ENCODE results near the gene POFUT2.

Gene POFUT2

DNA sequence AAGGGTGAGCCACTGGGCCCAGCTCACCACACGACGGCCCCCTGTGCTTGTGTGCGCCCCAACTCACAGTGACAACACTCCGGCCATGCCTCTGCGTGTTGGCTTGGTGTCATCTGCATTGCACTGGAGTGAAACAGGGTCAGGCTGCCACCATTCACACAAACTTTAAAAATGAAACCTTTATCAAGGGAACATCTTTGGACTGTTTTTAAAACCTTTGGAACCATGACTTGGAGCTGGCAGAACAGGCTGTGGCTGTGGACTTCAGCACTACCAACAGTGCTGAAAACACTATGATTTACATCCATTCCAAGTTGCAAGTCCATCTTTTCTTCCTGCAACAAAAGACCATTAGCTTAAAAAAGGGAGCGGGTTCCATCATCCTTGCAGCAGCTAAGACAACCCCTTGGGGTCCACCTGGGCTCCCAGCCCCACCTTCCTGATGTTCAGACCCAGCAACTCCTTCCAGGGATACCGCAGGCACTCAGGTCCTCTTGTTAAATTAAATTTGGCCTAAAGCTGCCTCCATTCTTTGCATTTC is 25.6 kb downstream of the POFUT2 start:
- DNase-seq = no peak

DNA sequence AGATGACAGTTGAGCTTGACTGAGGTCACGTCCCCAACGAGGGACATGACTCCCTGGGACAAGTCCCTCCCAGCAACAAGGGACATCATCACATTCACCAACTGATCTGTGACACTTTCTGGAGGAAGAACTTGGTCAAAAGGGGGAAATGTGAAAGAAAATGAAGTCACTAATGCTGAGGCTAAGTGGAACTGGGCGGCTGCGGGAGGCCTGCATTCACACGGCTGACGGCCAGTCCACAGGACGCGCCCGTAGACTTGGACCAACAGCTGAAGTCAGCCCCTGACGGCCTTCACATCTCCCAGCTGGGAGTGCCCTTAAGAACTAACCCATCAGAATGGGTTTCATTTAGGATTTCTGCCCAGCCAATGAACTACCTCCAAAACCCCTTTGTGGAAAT is 26.6 kb downstream of the POFUT2 start:
- DNase-seq = no peak

DNA sequence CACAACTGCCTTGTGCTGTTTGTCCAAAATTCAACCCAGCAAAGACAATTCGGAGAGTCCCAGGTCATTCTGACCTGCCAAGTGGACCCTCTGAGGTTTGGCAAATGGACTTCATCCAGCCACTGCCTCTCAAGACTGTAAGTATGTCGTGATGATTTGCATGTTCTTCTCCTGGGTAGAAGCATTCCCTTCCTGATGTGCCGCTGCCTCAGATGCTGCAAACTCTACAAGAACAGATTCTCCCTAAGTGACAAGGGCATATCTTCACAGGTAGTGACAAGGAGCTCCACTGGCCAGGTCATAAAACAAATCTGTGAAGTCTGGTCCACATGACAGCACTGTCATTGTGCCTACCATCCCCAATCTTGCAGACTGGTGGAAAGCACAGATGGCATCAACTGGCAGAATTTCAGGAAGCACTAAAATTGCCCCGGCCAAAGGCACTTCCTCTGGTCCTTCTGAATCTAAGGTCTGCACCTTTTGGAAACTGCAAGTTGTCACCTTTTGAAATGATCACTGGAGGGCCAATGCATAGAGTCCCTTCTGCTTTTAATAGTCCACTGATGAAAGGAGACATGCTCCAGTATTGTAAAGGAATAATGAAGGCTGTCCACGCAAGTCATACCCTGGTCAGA is 27.4 kb downstream of the POFUT2 start:
- no peak for DNase-seq

DNA sequence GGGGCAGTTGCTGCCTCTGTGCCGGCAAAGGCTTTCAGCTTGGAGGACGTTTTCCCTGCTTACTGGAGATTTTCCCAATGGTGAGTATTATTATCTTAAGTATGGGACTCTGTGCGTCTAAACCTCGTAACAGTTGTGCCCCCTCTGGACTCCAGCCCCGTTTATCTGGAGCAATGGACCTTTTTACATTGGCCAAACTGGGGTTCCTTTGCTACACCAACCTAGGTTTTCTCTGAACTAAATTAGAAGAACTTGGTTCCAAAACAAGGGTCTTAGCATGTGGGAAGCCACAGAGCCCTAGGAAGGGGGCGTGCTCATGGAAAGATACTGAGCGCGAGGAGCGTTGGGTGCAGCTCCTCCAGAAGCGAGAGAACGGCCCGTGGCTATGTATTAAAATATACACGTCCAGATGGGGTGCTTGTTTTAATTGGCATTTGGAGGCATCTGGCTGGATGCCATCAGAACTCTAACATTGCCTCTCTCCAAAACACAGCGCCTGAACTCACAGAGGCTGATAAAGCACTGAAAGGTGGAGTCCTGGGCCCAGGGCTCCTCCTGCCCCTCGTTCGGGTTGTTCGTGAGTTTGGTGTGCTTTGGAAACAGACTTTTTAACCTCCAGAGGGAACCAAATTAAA is 28.4 kb downstream of the POFUT2 start:
- peak; percentile 97 for DNase-seq

DNA sequence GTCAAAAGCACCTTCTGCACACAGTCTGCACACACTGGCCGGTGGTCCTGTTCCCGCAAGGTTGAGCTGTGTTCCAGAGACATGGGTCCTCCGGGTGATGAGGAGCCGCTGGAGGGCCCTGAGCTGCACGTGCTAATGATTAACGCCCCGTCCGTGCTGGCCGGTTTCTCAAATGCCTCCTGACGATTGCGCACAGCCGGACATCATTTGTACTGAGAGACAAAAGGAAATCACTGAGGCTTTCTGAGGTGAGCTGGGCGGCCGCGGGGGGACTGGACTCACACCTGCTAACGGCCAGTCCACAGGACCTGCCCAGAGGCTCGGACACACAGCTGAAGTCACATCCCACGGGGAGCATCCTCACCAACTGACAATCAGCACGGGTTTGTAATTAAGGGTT is 29.2 kb downstream of the POFUT2 start:
- DNase-seq = no peak

DNA sequence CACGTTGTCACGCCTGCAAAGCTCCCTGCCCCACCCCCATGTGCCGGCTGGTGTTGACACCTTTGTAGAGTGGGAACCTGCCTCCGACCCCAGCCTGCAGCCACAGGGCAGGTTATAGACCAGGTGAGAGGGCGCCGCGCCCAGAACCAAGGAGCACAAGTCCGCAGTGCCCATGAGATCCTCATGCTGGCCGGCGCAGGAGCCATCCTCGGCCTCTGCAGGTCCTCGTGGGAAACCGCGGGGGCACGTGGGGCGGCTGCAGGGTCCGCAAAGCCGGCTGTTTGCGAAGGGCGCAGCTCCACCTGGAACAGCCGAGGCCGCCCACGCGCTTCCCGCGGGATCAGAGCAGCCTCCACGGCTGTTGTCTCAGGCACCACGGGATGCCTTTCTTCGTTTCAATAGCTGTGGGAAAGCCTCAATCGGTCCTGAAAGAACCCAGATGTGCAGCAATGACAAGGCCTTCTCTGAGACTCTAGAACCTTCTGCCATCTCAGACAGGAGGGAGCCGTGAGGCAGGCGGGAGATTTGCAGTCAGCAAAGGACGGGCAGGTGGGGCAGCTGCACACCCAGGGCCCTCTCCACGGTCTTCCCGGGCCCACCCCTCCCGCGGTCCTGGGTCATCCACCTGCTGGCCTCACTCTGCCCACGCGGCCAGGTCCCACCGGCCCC is 29.9 kb downstream of the POFUT2 start:
- DNase-seq = no peak

DNA sequence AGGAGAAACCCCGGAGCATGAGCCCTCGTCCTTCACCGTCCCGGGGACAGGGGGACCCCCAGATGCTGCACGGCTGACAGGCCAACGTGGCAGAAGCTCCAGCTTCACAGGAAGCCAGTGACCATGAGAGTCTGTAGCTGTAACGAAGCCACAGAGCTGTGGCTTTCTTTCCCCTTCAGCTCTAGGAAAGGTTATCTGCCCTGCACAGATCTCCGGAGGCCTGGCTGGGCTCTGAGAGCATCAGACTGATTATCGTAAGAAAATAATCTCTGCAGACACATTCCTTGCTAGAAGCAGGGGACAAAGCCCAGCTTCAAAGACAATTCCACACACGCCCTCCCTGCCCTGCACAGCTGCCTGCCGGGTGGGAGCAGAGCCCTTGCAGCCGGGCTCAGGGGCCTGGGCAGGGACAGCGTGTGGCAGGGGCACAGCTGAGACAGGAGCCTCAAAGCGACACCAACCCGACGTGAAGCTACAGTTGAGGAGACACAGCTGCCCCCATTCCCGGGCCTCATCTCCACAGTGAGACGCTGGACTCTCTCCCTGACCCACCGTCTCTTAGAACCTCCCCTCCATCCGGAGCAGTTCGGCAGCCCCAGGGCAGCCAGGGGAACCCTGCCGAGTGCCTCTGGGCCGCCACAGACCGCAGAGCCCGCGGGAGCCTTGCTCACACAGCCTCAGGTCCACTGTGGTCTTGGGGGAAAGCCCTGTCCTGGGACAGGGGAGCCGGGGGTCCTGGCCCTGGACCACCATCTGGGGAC is 30.6 kb downstream of the POFUT2 start:
- DNase-seq = no peak

DNA sequence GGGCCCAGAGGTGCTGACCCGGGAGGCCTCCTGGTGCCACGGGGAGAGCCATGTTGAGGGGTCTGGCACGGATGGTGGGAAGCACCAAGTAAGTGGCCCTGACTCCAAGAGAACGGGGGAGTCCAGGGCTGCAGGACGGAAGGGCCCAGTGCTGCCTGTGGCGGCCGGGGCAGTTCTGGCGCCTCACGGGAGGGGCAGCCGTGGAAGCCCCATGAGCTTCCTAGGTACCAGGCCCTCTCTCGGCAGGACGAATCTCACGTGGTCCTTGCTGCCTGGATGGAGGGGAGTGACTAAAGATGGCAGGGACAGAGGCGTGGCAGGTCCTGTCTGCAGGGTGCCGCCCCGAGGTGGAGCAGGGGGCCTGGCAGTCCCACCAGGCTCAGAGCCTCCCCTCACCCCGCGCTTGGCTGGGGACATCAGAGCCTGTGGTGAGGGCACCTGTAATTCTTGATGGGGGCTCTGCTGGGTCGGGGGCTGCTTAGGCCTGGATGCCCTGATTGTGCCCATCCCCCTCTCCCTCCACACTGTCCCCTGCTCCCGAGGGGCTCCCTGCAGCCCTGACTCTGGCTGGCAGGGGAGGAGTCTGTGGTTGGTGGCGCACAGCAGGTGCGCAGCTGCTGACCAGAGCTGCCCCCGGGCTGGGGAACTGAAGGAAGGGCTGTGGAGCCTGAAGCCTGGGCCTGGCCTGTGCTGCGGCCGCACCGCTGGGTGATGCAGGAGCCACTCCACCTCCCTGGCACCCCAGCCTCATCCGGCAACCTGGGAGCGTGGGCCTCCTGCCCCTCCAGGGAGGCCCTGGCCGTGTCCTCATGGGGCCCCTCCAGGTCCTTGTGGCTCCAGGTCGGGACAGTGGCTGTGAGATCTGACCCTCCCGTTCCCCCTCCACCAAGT is 31.4 kb downstream of the POFUT2 start:
- DNase-seq = no peak

DNA sequence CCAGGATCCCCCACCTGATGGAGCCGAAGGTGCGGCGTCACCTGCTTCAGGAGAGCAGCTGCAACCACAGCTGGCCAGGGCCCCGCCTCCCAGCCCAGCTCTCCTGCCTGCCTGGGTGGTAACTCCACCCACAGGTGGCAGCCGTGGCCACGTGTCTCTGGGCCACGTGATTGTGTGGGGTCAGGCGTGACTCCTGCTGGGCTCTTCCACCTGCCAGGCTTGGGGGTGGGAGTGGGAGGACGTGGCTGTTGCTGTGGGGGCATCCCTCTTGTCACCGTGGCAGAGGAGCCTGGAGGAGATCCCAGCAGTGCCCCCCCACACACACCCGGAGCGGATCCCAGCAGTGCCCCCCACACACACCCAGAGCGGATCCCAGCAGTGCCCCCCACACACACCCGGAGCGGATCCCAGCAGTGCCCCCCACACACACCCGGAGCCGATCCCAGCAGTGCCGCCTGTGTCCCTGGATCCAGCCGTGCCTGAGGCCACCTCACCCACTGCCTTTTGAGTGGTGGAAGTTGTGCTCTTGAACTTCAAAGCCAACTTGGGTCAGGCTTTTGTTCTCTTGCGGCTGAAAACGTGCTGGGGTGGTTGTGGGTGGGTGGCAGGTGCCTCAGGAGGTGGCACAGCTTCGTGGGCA is 32.2 kb downstream of the POFUT2 start:
- no peak for DNase-seq

DNA sequence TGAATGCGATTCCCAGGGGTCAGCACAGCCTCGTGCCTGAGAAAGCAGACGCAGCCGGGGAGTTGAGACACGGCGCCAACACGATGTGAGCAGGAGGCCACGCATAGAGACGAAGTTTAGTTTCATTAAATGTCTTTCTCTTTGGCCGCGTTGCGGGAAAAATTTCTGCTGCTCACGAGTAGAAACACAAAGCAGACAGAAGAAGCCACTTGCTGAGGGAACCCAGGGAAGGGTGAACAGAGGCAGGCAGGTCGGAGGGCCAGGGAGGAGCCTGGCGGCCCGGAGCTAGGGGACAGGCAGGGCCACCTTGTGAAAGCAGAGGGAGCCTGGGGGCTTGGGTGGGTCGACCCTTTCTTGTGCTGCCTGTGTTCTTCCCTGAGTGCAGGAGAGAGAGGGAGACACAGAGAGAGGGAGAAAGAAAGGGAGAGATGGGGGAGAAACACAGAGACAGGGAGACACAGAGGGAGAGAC is 33.2 kb downstream of the POFUT2 start:
- no peak for DNase-seq

DNA sequence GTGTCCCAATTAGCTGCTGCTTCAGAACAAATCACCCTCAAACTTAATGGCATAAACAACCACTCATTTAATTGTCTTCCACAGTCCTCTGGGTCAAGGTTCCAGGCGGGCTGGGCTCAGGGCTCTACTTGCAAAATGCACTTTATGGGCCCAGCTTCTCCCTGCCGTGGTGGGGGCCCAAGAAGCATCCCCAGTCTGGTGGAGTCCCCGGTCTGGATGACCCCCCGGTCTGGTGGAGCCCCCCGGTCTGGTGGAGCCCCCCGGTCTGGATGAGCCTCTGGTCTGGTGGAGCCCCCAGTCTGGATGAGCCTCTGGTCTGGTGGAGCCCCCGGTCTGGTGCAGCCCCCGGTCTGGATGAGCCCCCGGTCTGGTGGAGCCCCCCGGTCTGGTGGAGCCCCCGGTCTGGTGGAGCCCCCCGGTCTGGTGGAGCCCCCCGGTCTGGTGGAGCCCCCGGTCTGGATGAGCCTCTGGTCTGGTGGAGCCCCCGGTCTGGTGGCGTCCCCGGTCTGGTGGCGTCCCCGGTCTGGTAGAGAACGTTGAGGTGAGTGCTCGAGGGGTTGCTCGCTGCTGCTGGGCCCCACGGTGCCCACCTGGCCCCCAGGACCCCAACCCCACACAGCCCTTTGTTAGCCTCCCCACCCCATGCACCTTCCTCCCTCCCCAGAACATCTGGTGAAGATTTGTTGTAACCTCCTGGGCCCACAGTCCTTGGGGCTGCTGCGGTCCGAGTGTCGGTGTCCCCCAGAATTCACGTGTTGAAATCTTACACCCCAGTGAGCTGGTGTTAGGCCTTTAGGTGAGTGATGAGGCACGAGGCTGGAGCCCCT is 33.8 kb downstream of the POFUT2 start:
- no peak for DNase-seq

DNA sequence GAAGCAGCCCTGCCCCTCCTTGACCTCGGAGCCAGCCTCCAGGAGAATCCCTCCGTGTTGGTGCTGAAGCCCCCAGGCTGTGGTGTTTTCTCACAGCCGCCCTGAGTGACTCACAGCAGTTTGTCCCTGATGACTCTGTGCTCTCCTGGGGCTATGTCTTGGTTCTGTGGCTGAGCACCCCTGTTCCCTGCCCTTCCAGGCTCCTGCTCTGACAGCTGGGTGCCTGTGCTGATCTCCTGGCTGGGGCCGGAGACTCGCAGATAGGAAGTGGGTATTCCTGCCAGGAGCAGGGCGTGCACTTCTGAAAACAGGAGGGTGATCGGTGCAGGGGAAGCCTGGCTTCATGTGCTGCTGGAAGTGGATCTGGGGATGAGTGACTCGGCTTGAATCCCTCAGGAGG is 34.5 kb downstream of the POFUT2 start:
- no peak for DNase-seq

DNA sequence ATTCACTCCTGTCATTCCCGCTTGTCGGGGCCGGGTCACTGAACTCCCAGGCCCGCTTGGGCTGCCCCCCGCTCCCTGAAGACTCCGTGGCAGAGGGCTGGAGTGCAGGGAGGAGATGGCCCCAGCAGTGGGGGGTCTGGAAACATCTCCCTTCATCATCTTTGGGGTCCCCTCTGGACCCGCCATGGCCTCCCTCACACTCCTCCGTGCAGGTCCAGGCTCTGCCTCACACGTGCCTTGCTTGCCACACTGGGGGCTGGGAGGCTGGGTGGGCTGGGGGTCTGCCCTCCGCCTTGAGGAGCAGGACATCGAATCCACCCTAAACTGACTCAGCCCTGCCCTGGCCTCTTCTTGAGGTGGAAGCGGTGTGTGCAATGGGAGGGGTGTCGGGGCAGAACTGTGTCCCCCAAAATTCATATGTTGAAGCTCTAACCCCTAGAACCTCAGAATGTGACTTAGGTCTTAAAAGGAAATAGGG is 35.2 kb downstream of the POFUT2 start:
- no peak for DNase-seq

DNA sequence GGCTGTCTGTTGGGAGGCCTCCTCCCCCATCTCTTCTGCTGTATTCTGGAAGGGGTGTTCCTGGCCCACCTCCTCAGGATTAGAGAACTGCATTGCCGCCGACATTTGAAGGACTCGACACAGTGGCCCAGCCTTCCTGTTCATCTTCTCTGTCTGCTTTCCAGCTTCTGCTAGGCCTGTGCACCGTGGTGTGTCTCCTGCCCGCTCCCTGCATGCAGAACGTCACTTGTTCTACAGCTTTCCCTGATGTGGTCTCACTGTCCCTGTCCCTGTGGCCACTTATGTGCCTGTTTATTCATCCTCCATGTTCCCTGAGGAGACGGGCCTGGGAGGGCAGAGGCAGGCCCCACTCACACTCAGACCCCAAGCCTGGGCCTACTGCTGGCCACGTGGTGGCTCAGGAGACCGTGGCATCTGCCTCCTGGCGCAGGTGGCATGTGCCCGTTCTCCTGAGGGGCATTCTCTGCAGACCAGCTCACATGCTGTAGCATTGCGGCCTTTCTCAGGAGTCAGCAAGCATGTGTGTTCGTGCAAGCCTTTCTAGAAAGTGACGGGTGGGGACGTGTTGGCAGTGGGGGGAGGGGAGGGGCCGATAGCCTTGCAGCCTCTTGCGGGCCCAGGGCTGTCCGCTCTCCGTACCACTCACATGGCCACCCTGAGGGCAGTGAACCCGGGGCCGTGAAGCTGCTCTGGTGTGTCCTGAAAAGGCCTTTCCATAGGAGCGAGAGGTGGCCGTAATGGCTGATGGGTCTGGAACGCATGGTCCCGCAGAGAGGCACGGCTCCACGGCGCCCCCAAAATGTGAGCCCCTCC is 35.9 kb downstream of the POFUT2 start:
- no peak for DNase-seq

DNA sequence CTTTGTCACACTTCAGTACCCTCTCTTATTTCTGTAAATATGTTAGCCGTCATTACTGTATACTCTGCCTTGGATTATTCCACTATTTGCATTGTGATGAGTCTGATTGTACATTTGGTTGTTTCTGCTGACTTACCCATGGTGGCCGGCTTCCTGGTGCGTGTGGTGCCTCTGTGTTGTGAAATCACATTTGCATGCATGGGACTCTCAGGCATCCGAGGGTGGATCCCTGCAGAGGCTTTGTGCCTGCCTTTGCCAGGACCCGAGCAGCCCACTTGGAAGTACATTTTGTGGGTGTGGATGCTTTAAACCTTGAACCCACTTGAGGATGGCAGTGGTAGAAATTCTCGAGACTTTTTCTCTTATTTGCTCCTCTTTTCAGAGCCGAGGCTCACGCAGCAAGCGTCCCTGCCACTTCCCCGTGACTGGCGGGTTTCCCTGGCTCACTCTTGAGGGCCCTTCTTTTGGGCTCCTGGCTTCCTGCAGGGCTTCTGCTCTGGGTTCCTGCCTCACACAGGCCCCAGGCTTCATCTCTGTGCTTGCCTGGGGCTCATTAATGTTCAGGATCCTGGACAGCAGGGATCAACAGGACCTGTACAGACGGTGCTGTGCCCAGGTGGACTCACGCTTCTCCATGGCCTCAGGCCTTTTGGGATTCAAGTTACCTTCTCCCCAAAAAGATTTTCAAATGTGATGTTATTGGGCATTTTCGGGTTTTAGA is 36.6 kb downstream of the POFUT2 start:
- DNase-seq = no peak

DNA sequence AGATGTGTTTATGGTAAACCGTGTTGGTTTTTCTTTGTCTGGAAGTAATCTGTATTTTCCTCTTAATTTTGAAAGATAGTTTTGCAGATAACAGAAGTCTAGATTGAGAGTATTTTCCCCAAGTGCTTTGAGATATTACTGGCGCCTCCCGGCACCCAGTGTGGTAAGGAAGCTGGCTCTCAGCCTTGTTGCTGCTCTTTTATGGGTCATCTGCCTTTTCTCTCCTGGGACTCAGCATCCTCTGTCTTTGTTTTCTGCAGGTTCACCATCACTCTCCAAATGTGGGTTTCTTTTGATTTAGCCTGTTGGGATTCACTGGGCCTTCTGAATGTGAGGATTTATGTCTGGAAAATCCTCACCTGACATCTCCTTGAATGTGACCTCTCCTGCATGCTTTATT is 37.4 kb downstream of the POFUT2 start:
- no peak for DNase-seq

DNA sequence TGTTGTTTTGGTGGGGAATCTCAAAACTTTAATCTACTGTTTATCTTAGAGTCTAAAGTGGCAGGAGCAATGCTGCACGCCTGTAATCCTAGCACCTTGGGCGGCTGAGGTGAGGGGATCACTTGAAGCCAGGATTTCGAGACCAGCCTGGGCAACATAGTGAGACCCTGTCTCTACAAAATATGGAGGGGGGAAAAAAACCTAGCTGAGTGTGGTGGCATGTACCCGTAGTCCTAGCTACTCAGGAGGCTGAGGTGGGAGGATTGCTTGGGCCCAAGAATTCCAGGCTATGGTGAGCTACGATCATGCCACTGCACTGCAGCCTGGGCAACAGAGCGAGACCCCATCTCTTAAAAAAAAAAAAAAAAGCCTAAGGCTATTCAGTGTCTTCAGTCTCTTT is 38.1 kb downstream of the POFUT2 start:
- no peak for DNase-seq

DNA sequence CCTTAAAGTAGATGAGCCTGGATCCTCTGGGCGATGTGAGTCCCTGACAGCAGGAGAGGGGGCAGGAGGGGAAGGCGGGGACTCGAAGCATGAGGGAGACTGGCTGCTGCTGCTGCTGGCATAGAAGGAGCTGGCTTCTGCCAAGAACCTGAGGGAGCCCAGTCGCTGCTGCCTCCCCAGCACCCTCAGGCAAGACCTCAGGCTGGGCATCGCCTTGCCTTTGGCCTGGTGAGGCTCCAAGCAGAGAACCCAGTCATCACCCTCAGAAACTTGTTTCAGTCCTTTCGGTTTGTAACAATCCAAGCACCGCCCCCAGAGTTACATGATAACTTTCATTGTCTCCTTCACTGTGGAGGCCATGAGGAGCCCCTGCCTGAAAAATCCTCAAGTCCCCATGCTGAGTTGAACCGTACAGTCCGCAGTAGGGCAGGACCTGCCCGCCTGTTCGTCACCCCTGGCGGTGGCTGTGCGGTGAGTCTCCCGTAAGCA is 38.8 kb downstream of the POFUT2 start:
- peak; percentile 65 for DNase-seq
